Stimulated activated CD4-positive, alpha-beta T cell treated with anti-CD3 and anti-CD28 coated beads, Interleukin-1b, Interleukin-23, amount 100 ng/mL, for 1 hour (primary cell): ENCODE results near the gene CKS2.
"Not testable (repeated sequence)": the region's sequence is repeated elsewhere in the genome, so short reads cannot be mapped to it uniquely, and the experiment has no call there.

Experiments
- DNase-seq, 2 donors: peaks; one replicate each; pipeline ENCODE4 v3.0.0-alpha.2; 2020; ENCODE audit warnings: low read depth in 2 of 2

CKS2 gene

DNA sequence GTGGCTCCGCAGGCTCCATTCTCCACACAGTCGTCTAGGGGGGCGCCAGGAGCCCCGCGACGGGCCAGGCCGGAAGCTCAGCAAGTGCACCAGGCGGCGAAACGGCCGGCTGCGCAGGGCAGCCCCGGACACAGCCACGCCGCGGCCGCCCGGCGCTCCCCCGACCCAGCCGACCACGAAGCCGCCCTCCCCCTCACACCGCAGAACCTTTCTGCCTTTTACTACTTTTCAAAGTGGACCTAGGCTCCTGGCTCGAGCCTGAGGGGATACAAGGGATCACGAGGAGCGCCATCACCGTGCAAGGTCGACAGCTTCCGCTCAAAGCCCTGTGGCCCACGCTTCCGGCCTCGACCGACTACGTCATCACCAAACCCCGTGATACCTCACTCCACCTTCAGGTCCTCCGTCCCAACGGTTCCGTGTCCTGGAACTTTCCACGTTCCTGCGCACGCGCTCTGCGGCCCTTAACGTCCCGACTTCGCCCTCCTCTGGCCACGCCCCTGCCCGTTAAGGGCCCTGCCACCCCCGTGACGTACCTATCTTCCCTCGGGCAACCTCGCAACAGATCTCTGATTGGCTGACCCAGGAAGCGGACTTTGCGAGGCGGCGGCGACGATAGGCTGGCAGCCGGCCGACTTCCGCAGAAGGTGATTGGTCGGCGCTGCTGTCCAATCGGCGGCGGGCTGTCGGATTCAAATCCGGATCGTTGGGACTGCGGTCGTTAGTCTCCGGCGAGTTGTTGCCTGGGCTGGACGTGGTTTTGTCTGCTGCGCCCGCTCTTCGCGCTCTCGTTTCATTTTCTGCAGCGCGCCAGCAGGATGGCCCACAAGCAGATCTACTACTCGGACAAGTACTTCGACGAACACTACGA lies at the start of gene CKS2:
Gene CKS2 (plus strand): TSS at position 721 of the 871 bp plus-strand sequence. CDS start 98 bp downstream, at position 819.
- DNase-seq = peak; percentile 98 to 99

DNA sequence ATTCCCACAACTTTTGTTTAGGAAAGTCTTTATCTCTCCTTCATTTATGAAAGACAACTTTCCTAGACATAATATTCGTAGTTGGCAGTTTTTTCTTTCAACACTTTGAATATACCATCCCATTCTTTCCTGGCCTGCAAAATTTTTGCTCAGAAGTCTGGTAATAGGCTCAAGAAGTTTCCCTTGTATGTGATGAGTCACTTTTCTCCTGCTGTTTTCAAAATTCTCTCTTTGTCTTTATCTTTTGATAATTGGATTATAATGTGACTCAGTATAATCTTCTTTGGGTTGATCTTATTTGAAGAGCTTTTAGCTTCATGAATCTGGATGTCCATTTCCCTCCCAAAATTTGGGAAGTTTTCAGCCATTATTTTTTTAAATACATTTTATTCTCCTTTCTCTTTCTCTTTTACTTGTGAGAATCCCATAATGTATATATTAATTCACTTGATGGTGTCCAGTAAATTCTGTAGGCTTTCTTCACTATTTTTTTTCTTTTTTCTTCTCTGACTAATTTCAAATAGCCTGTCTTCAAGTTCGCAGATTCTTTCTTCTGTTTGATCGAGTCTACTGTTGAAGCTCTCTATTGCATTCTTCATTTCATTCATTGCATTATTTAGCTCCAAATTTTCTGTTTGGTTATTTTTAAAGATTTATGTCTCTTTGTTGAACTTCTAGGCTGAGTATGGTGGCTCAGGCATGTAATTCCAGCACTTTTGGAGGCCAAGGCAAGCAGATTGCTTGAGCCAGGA lies 37.3 kb upstream of the CKS2 start:
- DNase-seq = no peak

DNA sequence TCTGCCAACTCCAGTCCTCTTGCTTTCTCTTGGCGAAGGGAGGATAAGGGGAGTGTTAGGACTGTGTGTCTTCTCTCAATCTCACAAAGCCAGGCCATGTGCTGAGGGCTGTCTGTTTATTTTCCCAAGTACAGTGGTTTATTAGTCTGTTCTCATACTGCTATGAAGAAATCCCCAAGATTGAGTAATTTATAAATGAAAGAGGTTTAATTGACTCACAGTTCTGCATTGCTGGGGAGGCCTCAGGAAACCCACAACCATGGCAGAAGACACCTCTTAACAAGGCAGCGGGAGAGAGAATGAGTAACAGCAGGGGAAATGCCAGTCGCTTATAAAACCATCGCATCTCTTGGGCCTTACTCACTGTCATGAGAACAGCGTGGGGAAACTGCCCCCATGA lies 36.2 kb upstream of the CKS2 start:
- no peak for DNase-seq

DNA sequence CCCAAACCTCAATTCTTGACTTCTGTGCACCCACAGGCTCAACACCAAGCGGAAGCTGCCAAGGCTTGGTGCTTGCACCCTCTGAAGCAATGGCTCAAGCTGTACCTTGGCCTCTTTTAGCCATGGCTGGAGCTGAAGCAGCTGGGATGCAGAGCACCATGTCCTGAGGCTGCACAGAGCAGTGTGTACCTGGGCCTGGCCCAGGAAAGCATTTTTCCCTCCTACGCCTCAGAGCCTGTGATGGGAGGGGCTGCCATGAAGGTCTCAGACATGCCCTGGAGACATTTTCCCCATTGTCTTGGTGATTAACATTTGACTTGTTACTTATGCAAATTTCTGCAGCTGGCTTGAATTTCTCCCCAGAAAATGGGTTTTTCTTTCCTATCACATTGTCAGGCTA lies 35.0 kb upstream of the CKS2 start:
- not testable (repeated sequence) for DNase-seq

DNA sequence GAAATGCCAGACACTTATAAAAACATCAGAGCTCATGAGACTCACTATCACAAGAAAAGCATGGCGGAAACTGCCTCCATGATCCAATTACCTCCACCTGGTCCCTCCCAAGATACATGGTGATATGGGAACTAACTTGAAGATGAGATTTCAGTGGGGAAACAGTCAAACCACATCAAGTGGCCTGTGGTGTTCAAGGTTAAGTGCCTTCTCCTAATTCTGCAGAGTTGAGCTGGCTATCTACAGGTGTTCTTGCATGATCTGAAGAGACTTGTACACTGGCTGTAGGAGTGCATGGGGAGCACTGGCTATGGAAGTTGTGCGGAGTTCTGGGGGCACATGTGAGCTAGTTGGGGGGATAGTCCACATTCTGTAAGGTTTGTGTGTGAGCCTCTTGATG lies 34.0 kb upstream of the CKS2 start:
- no peak for DNase-seq

DNA sequence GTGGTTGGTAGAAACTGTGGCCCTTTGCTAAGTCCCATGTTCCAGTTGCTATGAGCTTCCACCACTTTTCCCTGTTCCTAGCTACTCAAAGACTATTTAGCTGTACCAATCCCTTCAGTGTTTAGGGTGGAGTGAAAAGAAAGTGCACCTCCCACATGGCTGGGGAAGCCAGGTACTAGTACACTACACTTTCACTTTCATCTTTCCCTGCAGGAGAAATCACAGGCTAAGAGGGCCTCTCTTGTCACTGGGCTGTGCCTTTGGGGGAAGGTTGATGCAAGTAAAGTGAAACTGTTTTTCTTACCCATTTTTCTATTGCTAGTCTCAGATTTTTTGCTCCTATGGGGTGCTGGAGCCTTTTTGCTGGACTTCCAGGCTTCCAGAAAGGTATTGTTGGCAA lies 33.5 kb upstream of the CKS2 start:
- DNase-seq = no peak

DNA sequence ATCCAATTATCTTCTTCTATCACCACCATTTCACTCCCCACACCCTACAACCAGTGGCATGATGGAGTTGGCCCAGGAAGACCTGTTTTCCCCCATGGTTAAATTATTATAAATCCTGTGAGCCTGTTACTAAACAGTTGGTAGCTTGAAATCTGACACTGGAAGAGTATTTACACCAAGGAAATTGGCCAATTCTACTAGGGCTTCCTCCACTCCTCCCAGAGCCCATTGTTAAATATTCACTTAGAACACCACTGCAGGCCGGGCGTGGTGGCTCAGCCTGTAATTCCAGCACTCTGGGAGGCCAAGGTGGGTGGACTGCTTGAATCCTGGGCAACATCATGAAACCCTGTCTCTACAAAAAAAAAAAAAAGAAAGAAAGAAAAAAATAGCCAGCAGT lies 32.4 kb upstream of the CKS2 start:
- no peak for DNase-seq

DNA sequence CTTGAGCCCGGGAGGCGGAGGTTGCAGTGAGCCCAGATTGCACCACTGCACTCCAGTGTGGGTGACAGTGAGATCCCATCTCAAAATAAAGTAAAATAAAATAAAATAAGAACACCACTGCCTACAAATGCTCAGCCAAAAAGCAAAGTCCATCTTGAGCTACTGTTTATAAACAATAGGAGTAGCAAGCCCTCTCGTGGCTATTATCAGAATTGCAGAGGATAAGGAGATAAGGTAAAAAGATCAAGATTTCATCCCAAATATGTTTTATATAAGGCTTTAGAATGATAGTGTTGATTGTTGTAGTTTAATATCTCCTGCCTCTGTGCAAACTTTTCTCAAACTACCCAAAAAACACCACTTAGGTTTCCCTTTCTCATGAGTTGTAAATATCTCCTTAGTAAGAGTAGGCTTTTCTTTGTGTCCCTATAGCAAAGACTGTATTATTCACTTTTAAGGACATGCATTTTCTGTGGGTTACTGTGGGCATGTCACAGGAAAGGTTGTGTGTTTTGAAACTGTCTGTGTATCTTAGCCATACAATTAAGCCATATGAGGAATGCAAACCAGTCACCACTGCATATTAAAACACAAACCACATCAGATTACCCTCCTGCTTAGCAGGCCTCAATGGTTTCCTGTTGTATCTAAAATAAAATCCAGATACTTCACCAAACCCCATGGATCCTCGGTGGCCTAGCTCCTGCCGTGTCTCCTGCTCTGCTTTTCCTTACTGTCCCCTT lies 31.8 kb upstream of the CKS2 start:
- DNase-seq = no peak

DNA sequence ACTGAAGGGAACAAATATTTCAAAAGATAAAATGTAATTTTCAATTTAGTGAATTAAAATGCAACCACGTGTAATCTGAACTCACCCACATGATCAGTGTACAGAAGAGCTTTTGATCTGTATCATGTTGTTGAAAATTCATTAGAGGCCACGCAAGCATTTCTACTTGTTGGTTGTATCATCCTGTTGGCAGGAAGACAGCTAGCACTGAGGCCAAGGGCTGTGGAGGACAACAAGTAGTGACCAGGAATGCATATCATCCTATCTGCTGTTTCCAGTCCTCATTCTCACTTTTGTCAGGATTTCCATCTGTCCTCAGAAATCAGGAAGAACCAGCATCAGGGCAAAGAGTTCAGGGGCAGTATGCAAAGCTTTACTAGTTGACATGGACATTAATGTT lies 29.9 kb upstream of the CKS2 start:
- no peak for DNase-seq

DNA sequence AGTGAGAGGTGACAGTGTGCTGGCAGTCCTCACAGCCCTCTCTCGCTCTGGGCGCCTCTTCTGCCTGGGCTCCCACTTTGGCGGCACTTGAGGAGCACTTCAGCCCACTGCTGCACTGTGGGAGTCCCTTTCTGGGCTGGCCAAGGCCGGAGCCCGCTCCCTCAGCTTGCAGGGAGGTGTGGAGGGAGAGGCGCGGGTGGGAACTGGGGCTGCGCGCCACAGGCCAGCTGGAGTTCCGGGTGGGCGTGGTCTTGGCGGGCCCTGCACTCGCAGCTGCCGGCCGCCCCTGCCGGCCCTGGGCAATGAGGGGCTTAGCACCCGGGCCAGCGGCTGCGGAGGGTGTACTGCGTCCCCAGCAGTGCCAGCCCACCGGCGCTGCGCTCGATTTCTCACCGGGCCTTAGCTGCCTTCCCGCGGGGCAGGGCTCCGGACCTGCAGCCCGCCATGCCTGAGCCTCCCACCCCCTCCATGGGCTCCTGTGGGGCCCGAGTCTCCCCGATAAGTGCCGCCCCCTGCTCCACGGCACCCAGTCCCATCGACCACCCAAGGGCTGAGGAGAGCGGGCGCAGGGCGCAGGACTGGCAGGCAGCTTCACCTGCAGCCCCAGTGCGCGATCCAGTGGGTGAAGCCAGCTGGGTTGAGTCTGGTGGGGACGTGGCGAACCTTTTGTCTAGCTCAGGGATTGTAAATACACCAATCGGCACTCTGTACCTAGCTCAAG lies 28.6 kb upstream of the CKS2 start:
- DNase-seq = not testable (repeated sequence)

DNA sequence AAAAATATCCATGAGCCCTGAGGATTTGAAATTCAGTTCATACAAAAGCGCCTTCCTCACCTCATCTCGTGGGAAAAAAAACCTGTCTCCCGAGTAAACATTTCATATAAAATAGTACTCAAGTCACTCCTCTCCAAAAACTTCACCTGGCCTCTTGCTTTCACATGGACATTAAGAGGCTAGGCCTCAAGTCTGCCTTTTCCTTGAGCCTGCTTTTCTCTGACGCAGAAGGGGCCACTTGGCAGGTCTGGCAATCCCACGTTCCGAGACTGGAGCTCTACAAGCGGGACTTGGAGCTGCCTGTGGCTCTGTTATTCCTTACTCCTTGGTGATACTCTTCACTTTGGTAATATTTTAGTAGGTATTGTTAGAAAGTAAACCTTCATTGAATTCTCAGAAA lies 26.9 kb upstream of the CKS2 start:
- DNase-seq = no peak

DNA sequence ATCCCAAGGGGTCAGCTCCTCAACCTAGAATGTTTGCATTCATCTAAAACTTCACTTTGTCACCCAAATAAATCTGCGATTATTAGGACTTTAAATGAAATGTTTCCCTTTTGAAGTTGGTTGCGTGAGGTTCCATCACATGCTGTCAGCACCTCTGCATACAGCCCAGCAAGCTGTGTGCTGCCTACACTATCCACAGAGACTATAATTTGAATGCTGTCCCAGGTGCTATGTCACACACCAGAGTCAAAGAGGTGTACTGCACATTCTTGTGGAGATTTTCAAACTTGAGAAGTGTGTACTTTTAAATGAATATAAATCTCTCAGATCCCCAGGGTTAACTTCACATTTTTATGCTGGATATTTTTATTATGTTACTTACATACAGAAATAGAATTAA lies 19.3 kb upstream of the CKS2 start:
- no peak for DNase-seq

DNA sequence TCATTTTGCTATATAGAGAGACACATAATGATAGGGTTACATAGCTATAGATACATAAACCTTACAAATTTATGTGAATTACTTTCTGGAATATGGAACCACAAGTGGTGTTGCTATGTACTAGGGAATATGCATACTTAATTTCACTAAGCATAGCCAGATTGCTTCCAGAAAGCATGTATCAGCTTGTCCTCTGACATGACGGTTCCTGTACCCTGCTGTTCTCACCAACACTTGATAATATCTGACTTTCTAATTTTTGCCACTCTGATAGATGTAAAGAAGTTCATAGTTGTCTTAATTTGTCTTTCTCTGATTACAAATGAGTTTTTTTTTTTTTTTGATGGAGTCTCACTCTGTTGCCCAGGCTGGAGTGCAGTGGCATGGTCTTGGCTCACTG lies 18.0 kb upstream of the CKS2 start:
- no peak for DNase-seq

DNA sequence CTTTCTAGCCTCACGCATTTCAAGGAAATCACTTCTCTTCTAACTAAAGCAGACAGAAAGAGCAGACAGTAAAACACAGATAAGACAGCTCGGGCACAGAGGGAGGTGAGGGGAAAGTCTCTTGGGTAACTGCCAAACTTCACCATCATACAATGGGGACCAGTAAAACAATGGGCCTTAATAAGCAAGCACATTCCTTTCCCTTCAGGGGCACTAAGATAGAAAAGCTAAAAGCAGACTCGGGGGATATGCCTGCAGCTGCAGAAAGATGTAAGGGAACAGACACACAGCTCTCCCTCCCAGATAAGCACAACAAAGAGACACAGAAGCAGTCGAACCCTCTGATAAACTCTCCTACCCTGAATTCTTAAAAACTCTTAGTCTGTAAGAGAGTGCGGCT lies 15.6 kb upstream of the CKS2 start:
- DNase-seq = no peak

DNA sequence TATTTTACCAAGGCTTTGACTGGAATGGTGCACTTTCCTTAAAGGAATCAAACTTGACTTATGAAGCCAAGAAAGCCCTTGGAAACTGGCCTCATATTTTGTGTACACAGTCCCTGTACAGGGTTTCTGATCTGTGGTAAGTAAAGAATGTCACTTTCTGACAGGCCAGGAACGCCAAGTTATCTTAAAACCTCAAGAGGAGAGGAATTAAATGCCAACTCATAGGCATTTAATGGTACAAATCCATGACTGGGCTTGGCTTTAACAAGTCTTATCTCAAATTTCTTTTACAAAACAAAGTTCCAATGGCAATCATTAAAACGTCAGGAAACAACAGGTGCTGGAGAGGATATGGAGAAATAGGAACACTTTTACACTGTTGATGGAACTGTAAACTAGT lies 9.0 kb upstream of the CKS2 start:
- DNase-seq = not testable (repeated sequence)

DNA sequence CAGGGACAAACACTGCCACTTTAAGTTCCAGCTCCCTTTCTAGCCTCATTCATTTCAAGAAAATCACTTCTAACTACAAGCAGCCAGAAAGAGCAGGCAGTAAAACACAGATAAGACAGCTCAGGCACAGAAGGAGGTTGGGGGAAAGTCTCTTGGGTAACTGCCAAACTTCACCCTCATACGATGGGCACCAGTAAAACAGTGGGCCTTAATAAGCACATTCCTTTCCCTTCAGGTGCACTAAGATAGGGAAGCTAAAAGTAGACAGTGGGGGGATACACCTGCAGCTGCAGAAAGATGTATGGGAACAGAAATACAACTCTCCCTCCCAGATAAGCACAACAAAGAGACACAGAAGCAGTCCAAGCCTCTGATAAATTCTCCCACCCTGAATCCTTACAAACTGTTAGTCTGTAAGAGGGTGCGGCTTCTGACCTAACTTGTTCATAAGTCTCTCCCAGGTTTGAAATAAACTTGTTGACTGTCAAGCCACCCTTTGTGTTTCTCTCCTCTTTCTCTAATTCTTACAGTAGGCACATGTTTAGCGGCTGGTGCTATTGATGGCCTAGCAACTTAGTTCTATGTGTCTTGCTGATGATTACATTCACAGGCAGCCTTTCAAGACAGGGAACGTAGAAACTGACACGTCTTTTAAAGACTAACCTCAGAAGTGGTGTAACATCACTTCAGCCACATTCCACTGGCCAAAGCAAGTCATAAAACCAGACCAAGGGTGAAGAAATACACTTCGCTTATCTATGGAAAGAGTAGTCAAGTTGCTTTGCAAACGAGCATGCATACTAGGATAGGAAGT lies 6.8 kb upstream of the CKS2 start:
- no peak for DNase-seq

DNA sequence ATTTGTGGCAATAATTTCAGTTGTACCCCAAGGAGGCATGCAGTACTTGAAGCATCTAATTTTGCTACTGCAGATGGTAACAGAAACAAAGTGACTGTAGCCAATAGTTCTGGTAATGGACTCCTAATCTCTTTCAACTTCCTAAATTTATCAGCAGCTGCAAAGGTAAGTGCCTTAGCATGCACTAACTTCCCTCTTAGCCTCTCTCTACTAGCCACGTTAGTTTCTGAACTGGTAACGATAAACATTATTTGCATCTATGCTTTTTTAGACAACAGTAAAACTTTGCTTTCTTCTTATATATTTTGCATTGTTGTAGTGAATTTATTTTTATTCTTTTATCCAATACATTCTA lies 6.2 kb upstream of the CKS2 start:
- DNase-seq = no peak

DNA sequence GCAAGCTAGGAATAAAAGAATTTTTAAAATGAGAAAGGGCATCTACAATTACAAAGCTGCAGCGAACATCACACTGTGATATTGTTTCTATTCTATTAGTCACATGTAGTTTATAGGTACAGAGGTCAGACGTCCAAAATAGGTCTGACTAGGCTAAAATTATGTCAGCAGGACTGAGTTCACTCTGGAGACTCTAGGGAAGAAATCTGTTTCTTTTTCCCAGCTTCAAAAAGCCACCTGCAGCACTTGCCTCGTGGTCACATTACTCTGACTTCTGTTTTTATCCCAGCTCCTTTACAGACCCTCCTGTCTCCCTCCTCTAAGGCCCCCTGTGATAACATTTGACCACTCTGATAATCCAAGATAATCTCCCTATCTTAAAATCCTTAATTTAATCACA lies 5.1 kb upstream of the CKS2 start:
- no peak for DNase-seq

DNA sequence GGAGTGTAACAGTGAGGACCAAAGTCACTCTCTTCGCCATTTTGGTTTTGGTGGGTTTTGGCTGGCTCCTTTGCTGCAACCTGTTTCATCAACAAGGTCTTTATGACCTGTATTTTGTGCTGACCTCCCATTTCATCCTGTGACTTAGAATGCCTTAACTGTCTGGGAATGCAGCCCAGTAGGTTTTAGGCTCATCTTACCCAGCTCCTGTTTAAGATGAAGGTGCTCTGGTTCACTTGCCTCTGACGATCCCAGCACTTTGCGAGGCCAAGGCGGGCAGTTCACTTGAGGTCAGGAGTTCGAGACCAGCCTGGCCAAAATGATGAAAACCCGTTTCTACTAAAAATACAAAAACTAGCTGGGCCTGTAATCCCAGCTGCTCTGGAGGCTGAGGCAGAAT lies 1.8 kb upstream of the CKS2 start:
- DNase-seq = no peak

DNA sequence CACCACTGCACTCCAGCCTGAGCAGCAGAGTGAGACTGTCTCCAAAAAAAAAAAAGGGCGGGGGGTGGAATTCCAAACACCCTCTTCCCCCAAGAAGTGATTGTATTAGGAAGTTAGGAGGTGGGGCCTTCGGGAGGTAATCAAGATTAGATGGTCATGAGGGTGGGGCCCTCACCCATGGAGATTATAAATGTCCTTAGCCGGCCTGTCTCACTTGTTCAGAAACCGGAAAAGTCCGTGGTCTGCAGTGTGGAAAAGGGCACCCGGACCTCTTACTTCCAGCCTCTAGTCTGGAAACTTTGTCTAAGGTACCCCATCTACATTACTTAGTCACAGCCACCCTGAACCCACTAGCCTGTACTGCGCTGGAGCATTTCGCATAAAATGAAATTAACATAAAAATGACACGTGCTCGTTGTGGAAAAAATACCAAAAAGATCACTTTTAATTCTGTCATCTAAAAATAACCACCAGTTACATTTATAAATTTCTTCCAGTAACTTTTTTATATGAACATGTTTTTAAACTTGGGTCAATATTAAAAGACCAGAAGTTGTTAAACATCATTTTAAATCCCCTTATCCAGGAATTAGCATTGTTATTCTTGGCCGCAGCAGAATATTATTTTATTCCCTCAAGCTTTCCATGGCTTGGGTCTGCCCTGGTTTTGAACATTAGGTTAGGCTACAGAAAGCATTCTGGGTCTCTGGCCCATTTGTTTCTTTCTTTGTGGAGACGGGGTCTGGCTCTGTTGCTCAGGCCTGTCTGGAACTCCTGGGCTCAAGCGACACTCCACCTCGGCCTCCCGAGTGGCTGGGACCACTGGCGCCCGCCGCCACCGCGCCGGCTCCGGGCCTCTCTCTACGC lies 1.2 kb upstream of the CKS2 start:
- no peak for DNase-seq
